Ovary (tissue), 9 donors: Measurements from ENCODE around the gene TUG1. TPM values are rescaled to one million over a fixed set of nuclear protein-coding genes. Genes with fewer than 3 reads are reported as not detected.

Experiments used
- DNase-seq, 5 donors: peaks; one replicate each; pipeline ENCODE4 v3.0.0-alpha.2; 2019 to 2020
- H3K27ac ChIP-seq, 2 donors: fragments of 200-600 bp; one replicate each; pipeline versions ENCODE4 v1.5.1 to v1.8.0; 2019 to 2022
- H3K27me3 ChIP-seq: fragments of 200-600 bp; one replicate; pipeline ENCODE4 v1.8.0; 2022
- H3K36me3 ChIP-seq: fragments of 200-600 bp; sonication (generic); one replicate; pipeline ENCODE4 v1.5.1; 2019
- H3K4me1 ChIP-seq: one replicate; pipeline ENCODE4 v1.8.1; 2013; ENCODE audit warnings: mild to moderate bottlenecking, moderate library complexity; ENCODE audit not compliant: insufficient read depth
- H3K4me3 ChIP-seq: fragments of 200-600 bp; sonication (generic); one replicate; pipeline ENCODE4 v1.5.1; 2017
- H3K9me3 ChIP-seq, 2 donors: fragments of 200-600 bp in 1 of 2; sonication (generic) in 1 of 2; one replicate each; pipeline versions ENCODE4 v1.5.1 to v1.8.1; 2013 to 2019; ENCODE audit warnings: mild to moderate bottlenecking in 1 of 2, moderate library complexity in 1 of 2
- EP300 ChIP-seq: sonication (generic); formaldehyde crosslinking; IDR thresholded peaks from one replicate; pipeline ENCODE4 v1.6.1; 2017; ENCODE audit warnings: antibody characterized with exemption
- POLR2A ChIP-seq: fragments of 450-650 bp; IDR thresholded peaks from one replicate; pipeline ENCODE4 v1.6.1; 2017; ENCODE audit warnings: antibody characterized with exemption, mild to moderate bottlenecking, moderate library complexity
- WGBS, 3 donors: extraction: QIAGEN DNeasy Blood & Tissue Kit in 1 of 3; methylation state at CpG; one replicate each; pipeline versions ENCODE4 v1.1.5 to v1.1.7; 2013 to 2017; 5-methylcytosine and 5-hydroxymethylcytosine counted together
- intact Hi-C, 4 donors: fragments of 100-400 bp; cut with DNase I; formaldehyde crosslinking; loops; one replicate each; pipeline versions ENCODE4 v1.11.0 to v1.15.1; 2022 to 2023
- polyA plus RNA-seq, 2 donors: library from polyadenylated mRNA; stranded (reverse); fragments of 200-250 nt in 1 of 2; fragments of 350-450 nt in 1 of 2; fragmentation: Illumina TruSeq in 1 of 2; extraction: RNeasy Lipid Tissue Mini Kit (QIAGEN cat#74804) in 1 of 2; gene quantifications; one replicate each; pipeline ENCODE4 v1.2.3, GENCODE V29; 2013 to 2014
- total RNA-seq, 7 donors: library from RNA; depleted of rRNA in 2 of 7; stranded (reverse); fragments of >200 nt in 2 of 7; fragmentation: NEBNext Ultra II Directional in 3 of 7; extraction: Animal tissue kit (Norgen Biotek cat#: 25700) in 3 of 7; gene quantifications; one replicate each; pipeline versions ENCODE4 v1.1.0 to v1.2.4, GENCODE V29; 2016 to 2023
- TF ChIP-seq, protein P1 (sequence below), 3 donors: fragments of 450-650 bp in 2 of 3; fragments of 200-600 bp in 1 of 3; IDR thresholded peaks; one replicate each; pipeline versions ENCODE4 v1.5.1 to v1.8.0; 2016 to 2022; ENCODE audit warnings: antibody characterized with exemption in 3 of 3, mild to moderate bottlenecking in 1 of 3
- donor health status: DM: no; HTN: no; CAD: no; lungs with moderate emphysema.
- donor health status: DM: no; HTN: no; CAD: no.
- donor health status: Bipolar disorder and iron deficiency.
- donor health status: DM: yes; HTN: yes; CAD: no.
- donor health status: DM: no; HTN: no; CAD: no.
- donor health status: DM: yes; HTN: yes; CAD: no.

The TUG1 gene
- total and polyA plus RNA-seq, 9 donors, result 44.9 to 114 (median 78.7) TPM

DNA sequence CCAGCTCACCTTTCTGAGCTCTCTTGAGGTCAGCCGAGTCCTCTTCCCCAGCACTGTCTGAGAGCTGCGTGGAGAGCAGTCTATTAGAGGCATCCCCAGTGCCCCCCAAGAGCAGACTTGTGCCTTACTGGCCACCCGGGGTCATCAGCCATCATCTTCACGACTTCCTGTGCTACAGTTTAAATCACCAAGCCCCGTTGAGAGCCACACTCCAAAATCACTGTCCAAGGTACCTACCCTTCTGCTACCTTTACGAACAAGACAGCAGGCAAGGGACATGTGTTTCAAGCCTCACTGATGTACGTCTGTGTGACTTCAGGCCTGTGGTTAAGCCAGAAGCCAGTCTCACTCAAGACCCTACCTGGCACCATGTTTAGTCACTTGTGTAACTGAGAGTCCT, 35.6 kb upstream of the TUG1 start:
- WGBS, 3 donors, result 62 to 66% (median 65%) methylated on average over 7 of the region's 7 CpGs
- Histone ChIP-seq H3K36me3 (no peaks in the 10 kb centered on the region), H3K27me3 (no peaks in the 10 kb centered on the region)

DNA sequence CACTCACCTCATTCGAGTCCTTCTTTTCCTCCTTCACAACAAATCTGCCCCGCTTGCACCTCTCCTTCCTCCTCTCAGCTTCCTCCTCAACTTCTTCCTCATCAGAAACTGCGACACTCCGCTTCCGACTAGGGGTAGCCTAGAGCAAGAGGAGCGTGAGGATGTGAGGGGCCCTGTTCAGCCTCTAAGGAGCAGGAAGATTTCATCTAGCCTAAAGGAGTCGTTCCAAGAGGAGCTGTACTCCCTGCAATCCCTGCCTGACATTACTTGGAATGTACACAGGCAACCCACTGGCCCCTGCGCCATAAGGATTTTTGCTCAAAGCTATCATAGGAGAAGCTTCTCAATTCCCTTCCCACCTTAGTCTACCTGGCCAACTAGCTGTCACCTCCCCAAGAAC, 35.0 kb upstream of the TUG1 start:
- no peaks in the 10 kb centered on the region for H3K27me3 ChIP-seq

More for the DNA sequence above, 35.6 kb upstream of the TUG1 start:
- no peak for DNase-seq
- Histone ChIP-seq H3K4me1 (no peaks in the 10 kb centered on the region), H3K27ac (no peak overlapping the region), H3K4me3 (no peak overlapping the region), H3K9me3 (no peaks in the 10 kb centered on the region)
- no peak for TF ChIP-seq POLR2A
- TF ChIP-seq, protein P1, sequence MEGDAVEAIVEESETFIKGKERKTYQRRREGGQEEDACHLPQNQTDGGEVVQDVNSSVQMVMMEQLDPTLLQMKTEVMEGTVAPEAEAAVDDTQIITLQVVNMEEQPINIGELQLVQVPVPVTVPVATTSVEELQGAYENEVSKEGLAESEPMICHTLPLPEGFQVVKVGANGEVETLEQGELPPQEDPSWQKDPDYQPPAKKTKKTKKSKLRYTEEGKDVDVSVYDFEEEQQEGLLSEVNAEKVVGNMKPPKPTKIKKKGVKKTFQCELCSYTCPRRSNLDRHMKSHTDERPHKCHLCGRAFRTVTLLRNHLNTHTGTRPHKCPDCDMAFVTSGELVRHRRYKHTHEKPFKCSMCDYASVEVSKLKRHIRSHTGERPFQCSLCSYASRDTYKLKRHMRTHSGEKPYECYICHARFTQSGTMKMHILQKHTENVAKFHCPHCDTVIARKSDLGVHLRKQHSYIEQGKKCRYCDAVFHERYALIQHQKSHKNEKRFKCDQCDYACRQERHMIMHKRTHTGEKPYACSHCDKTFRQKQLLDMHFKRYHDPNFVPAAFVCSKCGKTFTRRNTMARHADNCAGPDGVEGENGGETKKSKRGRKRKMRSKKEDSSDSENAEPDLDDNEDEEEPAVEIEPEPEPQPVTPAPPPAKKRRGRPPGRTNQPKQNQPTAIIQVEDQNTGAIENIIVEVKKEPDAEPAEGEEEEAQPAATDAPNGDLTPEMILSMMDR (IDR thresholded peaks at IDR 0.05), result no peak
- TF ChIP-seq EP300, result no peak
- intact Hi-C loops, result no loop called here

DNA sequence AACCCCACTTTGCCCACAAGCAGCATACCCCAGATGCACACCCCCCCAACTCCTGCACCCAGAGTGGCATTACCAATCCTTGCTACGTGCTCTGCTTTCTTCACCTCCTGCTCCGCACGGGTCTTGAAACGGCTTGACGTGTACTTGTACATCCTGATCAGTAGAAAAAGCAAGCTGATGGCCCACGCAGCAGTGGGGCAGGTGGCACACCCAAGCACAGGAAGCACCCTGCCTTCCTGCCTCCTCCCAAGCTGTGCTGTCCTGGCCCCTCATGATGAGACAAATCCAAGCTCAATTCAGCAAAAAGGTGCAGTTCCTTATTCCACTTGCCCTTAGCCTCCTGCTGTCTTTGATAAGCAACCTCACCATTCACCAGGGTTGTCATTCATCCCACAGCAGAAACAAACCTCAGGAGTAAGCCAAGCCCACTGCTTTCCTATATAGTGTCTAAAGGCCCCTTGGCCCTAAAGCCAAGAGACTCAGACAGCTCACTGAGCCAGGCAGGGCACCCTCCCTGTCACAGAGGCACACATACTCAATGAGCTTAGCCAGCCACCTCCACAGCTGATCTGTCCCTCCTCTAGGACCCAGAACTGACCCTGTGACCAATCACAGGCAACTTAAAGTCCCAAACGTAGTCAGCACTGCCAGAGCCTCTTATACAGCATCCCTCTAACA, 28.2 kb upstream of the TUG1 start:
- Histone ChIP-seq H3K9me3 (no peaks in the 10 kb centered on the region), H3K27me3 (no peaks in the 10 kb centered on the region), H3K36me3 (no peaks in the 10 kb centered on the region), H3K27ac (no peak overlapping the region), H3K4me3 (no peak overlapping the region), H3K4me1 (no peaks in the 10 kb centered on the region)
- intact Hi-C loops, result no loop called here
- no peak for DNase-seq
- TF ChIP-seq POLR2A (no peak), EP300 (no peak)
- TF ChIP-seq, protein P1 (IDR thresholded peaks at IDR 0.05), result no peak
- WGBS, 3 donors, result 84 to 87% (median 84%) methylated on average over 7 of the region's 7 CpGs

More for the DNA sequence above, 35.0 kb upstream of the TUG1 start:
- TF ChIP-seq, protein P1 (IDR thresholded peaks at IDR 0.05), result no peak
- no peak for TF ChIP-seq EP300
- TF ChIP-seq POLR2A, result no peak
- Histone ChIP-seq H3K9me3 (no peaks in the 10 kb centered on the region), H3K27ac (no peak overlapping the region), H3K4me1 (no peaks in the 10 kb centered on the region), H3K4me3 (no peak overlapping the region), H3K36me3 (no peaks in the 10 kb centered on the region)
- no peak for DNase-seq
- 91 to 94% (median 93%) methylated on average over 8 of the region's 8 CpGs for WGBS, 3 donors
- intact Hi-C loops, result no loop called here

DNA sequence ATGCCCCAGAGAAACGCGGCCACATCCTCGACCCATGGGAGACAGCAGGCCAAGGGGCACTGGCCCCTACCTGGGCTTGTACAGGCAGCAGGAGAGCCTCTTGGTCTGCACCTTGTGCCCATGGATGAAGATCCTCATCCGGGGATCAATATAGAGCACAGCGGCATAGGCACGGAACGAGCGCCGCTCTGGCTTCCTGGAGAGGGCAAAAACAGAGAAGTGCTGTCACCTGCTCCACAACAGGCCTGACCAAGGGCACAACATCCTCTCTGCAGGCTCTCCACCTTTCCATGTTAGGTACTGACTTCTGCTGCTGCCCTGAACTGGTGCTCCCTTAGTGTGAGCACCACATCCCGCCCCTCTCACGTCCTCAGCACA, 27.7 kb upstream of the TUG1 start:
- WGBS, 3 donors, result 95 to 96% (median 95%) methylated on average over 11 of the region's 11 CpGs
- Histone ChIP-seq H3K9me3 (no peaks in the 10 kb centered on the region), H3K27me3 (no peaks in the 10 kb centered on the region), H3K36me3 (no peaks in the 10 kb centered on the region), H3K4me1 (no peaks in the 10 kb centered on the region), H3K4me3 (no peak overlapping the region), H3K27ac (no peak overlapping the region)
- no peak for TF ChIP-seq POLR2A
- TF ChIP-seq EP300, result no peak
- TF ChIP-seq, protein P1 (IDR thresholded peaks at IDR 0.05), result no peak
- intact Hi-C loops, result no loop called here
- no peak for DNase-seq
